Measurements from ENCODE around the gene RPS5.
"Not testable (repeated sequence)": the region's sequence is repeated elsewhere in the genome, so short reads cannot be mapped to it uniquely, and the experiment has no call there.

The RPS5 gene

DNA sequence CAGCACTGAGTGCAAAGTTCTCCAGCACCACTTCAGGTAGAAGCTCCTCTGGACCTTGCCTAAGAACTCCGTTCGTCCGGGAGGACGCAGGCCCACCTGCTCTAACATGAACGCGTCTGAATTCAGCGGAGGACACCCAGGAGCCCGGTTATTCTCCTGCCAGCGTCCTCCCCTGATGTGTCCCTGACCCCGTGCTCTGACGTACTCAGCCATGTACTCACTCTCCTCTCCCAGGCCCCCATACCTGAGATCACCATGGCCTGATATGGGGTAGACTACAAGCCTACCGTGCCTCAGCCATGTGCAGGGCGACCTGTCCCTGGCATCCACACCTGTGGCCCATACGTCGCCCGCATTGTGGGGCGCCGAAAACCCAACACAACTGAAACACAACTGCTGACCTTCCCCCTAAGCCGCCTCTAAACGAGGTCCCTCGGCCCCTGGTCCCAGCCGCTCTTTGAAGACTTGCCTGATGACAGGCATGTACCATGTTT is 20.6 kb downstream of the RPS5 start:
- DNase-seq = no peak

DNA sequence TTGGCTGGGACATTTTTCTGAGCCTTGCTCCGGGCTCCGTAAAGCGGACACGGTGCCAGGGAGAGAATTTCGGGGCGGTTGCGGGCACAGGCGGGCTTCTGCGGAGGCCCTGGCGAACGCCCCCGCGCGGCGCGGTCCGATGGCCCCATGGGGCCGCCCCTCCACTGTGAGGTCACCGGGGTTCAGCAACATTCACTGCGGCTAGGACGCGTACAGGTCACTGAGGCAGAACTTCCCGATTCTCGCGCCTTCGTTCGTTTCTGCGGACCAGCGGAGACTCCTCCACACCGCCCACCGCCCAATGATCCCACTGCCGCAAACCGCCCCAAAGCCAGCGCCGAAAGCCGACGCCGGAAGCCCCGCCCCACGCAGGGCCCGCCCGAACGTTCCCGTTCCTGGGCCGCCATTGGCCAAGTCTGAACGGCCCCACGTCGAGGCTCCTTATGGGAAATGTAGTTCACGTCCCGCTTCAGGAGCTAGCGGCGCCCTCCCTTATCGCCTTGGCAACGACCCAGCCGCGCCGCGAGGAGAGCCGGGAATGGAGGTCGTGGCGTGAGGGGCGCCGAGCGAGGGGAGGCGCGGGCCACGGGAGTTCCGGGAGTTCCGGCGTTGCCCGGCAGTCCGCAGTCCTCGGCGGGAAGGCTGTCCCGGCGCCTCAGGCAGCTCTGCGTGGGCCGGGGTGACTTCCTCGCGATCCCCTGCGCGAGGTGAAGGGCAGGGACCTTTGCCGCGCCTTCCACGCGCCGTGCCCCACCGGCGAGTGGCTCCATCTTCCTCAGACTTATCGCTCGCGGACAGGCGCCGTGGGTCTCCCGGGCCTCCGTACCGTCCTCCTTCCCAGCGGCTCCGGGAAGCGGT is 21.3 kb downstream of the RPS5 start, which contains the start of gene ZNF584:
Gene ZNF584 (plus strand): TSS at position 498 of the 858 bp plus-strand sequence. CDS start 499 bp downstream, outside the sequence.
- DNase-seq = peak; percentile 98

DNA sequence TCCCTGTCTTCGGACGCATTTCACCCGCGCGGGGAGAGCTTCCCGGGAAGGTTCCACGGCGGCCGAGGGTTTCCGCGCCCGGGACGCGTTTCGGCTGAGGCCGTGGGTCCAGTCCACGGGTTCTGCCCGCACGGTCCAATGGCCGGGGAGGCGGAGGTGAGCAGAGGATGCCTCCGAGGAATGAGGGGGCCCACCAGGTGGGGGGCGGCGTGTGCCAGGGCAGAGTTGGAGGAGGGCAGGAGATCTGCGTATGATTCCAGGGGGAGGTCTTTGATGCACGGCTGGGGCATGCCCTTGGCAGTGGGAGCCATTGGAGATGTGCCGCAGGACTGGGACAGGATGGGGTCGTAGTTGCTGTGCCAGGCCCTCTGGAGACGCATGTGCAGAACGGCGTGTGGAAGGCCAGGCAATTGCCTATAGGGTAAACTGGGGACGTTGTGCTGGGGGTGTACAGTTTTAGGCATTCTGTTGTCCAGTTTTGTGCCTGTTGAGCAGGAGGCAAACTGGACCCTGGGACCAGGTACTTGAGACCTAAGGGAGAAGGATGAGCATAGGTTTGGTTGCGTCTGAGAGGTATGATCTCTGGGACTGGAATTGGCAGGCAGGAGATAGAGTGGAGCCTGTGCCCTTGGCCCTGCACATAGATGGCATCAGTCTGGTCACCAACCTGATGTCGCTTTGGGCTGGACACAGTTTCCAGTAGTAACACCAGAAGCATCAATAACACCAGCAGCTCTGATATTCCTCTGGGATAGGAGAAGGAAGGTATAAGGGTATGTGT is 22.1 kb downstream of the RPS5 start:
- DNase-seq = peak; percentile 65

DNA sequence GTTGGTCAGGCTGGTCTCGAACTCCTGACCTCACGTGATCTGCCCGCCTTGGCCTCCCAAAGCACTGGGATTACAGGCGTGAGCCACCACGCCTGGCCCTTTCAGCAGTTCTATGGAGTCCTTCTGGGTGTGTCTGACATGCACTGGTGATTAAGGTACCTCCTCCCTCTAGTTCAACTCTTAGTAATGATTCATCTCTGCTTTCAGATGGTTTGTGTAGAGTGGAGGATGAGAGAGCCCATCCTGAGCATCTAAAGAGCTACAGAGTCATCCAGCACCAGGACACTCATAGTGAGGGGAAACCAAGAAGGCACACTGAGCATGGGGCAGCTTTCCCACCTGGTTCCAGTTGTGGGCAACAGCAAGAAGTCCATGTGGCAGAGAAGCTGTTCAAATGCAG is 29.5 kb downstream of the RPS5 start:
- no peak for DNase-seq

DNA sequence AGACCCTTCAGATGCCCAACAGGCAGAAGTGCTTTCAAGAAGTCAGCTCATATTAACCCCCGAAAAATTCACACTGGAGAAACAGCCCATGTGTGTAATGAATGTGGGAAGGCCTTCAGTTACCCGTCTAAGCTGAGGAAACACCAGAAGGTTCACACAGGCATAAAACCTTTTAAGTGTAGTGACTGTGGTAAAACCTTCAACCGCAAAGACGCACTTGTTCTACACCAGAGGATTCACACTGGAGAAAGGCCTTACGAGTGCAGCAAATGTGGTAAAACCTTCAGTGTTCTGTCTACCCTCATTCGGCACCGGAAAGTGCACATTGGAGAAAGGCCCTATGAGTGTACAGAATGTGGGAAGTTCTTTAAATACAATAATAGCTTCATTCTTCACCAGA is 30.0 kb downstream of the RPS5 start:
- no peak for DNase-seq

DNA sequence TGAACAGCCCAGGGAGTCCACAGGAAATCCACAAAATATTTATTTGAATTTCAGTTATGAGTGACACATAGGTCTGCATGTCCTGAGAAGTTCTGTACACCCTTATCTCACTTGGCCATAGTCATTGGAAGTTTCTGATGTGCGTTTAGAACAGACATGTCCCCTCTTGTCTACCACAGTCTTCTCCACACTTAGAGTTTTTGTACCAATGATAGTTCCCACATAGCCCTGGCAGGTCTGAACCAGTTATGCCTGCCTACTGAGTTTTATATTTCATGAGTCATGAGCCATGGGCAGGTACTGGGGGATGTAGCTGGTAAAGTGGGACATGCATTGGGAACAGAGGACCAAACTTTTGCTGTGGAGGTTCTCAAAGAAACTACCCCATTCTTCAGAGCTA is 41.5 kb downstream of the RPS5 start:
- DNase-seq = no peak

DNA sequence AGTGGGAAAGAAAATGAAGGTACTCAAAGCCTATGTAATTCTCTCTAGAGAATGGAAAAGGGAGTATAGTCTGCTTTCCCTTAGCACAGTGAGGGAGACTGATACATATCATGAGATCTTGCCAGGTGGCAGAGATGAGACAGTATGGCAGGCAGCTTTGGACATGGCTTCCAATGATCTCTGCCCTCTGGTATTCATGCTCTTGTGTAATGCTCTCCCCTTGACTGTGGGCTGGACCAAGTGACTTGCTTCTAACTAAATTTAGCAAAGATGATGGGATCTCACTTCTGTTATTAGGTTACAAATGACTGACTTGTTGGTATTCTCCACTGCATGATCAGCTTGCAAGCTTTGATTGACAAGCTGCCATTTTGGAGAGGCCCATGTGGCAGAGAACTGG is 42.7 kb downstream of the RPS5 start:
- DNase-seq = no peak

DNA sequence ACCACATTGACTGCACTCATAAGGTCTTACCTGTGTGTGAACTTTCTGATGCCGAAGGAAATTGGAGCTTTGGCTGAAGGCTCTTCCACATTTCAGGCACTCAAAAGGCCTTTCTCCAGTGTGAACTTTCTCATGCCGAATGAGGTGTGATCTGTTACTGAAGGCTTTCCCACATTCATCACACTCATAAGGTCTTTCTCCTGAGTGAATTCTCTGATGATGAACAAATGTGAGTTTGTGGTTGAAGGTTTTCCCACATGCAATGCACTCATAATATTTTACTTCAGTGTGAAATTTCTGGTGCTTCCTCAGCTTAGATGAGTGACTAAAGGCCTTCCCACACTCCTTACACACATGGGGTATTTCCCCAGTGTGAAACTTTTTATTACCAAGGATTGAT is 47.1 kb downstream of the RPS5 start:
- no peak for DNase-seq

DNA sequence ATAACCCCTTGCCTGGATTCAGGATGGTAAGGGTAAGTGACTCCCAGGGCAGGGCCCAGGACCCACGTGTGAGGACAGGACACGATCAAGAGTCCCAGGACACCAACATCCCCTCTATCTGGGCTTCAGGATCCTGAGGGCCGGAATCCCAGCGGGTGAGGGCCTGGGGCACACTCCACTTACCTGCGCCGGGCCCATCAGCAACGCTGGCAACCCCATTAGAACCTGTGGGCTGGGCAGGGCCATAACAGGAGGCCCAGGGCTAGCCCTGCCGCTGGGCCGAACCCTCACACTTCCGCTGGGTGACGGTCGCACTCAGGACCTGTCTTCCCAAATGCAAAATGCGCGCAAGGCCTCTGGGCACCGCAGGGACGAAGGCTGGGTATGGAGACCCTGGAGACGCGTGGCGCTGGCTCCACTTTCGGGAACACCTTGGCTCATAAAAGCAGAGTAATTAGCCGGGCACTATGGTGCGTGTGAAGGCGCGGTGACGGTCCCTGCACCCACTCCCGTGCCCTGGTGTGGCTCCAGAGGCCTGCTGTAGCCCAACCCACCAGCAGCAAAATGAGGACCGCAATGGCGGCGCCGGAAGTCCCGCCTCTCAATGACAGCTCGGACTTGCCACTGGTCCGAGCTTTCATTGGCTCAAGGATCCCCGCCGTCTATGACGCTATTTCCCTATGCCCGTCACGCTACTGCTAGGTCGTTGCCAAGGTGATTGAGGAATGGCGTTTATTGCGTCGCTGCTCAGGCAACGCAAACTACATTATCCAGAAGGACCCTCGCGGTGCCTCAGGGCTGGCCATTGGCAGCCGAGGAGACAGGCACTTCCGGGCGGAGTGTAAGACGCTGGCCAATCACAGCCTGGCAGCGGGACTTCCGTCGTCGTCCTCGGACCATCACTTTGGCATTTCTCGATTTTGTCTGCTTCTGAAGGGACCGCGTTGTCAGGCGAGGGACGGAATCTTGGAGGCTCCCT is 52.8 kb downstream of the RPS5 start, which contains the start of gene ZNF132:
Gene ZNF132 (minus strand): TSS at position 578 of the 979 bp plus-strand sequence. CDS start 332 bp downstream, at position 246.
- peak; percentile 97 for DNase-seq

DNA sequence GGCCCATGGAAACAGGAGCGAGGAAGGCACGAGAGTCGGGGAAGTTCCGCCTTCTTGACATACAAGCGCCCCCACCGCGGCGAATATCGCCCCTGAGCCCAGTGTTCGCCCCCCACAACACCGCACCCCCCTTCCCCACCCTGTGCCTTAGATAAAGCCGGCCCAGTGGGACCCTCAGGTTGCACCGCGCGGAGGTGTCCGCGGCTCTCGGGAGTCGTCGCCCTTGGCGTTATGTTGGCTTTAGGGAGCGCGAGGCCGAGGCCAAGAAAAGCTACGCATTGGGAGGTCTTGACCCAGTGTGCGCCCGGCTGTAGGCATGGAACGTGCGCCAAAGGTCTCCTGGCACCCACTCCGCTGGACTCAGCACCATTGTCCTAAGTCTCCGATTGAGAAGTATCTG is 53.5 kb downstream of the RPS5 start:
- DNase-seq = no peak

DNA sequence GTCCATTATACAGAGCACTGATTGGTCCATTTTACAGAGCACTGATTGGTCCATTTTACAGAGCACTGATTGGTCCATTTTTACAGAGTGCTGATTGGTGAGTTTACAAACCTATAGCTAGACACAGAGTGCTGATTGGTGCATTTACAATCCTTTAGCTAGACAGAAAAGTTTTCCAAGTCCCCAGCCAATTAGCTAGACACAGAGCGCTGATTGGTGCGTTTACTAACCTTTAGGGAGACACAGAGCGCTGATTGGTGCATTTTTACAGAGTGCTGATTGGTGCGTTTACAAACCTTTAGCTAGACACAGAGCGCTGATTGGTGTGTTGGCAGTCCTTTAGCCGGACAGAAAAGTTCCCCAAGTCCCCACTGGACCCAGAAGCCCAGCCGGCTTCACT is 55.9 kb downstream of the RPS5 start:
- not testable (repeated sequence) for DNase-seq

All from activated effector memory CD4-positive, alpha-beta T cell treated with anti-CD3 and anti-CD28 coated beads, Interleukin-2, amount 50 U/mL, for 16 hours (primary cell).